GM18951 (cell line): ENCODE measurements around the gene REPS1.
"Not testable (repeated sequence)": the region's sequence is repeated elsewhere in the genome, so short reads cannot be mapped to it uniquely, and the experiment has no call there.

Source experiments
- POLR2A ChIP-seq: IDR thresholded peaks from 4 replicates; pipeline ENCODE4 v1.6.1; 2011; ENCODE audit warnings: mild to moderate bottlenecking; ENCODE audit not compliant: insufficient read length, insufficient read depth; ENCODE audit errors: extremely low read depth
- in situ Hi-C: fragments of 300-500 bp; cut with MboI; formaldehyde crosslinking; loops from one replicate; pipeline ENCODE4 v1.12.0; 2022; ENCODE audit warnings: low sequenced_read_pairs, mixed read lengths, inconsistent platforms; ENCODE audit not compliant: unreplicated experiment

The REPS1 gene

GRCh38 chr6:138987643-138988468 lies at the start of gene REPS1:
Gene REPS1, minus strand, starts transcription at chr6:138988253. Its CDS starts 571 bp downstream, at chr6:138987682.
- in situ Hi-C loops, result loop anchor here (5.0 kb wide), 1 partner anchor 171 kb away; no protein-coding TSS in a partner anchor

DNA sequence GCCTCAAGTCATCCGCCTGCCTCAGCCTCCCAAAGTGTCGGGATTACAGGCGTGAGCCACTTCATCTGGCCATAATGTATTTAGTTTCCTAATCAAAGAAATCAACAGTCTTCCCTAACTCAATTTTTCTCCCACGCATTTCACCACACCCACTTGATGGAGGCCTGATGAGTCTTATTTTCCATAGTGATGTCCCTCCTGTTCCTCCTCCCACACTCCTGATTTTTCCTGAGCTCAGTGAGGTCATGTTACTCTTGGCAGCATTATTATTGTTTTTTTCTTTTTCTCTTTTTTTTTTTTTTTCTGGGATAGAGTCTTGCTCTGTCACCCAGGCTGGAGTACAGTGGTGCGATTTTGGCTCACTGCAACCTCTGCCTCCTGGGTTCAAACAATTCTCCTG lies 49.4 kb upstream of the REPS1 start:
- TF ChIP-seq POLR2A, result no peak
- in situ Hi-C loops, result no loop called here

More at GRCh38 chr6:138987643-138988468, at the start of gene REPS1:
- peak; percentile 89 for TF ChIP-seq POLR2A

GRCh38 chr6:139030228-139030963 lies 42.3 kb upstream of the REPS1 start:
- in situ Hi-C loops, result no loop called here
- TF ChIP-seq POLR2A, result no peak

- in situ Hi-C loops, result no loop called here
Observed at GRCh38 chr6:139029470-139030227, 41.6 kb upstream of the REPS1 start.

DNA sequence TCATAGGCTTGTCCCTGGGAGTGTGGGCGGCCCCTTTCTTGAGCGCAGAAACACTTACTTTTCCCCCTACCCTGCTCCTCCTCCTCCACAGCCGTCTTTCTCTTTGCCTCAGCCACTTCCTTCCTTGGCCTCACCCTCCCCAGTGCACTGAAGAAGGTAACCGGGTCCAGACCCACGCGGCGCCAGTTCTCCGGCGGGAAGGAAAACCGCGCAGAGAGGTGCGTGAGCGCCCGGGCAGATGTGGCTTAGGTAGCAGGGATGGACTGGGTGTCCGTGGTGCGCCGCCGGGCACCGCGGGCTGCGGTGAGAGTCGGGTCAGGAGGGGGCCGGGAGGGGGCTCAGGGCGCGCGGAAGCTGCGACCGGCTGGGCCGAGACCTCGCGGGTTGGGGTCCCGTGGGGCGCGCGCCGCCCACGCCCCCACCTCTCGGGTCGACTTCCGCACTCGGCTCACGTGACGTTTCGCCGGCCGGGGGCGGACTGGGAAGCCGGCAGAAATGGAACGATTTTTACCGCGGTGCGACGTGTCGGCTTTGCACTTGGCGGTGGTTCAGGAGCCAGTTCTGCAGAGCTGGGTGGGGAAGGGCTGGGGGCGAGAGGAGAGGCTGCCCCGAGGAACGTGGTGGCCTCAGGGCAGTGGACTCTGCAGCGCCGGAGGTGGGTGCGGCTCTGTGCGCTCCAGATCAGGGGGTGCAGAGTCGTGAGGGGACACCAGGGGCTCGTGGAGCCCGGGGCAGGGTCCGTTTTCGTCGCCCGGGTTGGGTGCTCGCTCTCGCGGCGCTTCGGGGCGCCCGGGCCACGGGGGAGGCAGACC lies 40.8 kb upstream of the REPS1 start, which contains the start of gene ABRACL:
Gene ABRACL, plus strand, starts transcription at position 88 of the 812 bp plus-strand sequence. CDS start 5,416 bp downstream, outside the sequence.
- in situ Hi-C loops, result no loop called here
- peak; percentile 52 for TF ChIP-seq POLR2A

More at GRCh38 chr6:139029470-139030227, 41.6 kb upstream of the REPS1 start:
- TF ChIP-seq POLR2A, result no peak

DNA sequence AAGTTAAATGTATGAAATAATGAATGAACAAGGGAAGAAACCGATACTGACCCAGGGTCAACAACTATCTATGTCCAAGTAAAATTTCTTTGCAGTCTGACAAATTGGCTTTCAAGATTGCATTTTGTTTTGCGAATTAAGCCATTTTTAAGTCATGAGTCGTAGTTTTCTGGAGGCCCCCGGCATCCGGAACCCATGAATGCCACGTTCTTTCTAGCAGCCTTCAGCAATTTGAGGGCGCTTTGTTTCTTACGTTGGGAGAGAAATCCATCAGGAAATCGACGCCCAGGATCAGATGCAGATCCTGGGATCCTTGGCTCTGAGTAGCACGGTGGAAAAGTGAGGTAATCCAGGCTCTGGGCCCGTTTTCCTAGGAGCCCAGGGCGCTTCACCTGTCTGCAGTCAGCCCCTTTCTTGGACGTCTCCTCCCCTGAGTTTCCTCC lies 40.2 kb upstream of the REPS1 start:
- TF ChIP-seq POLR2A, result peak; percentile 64
- in situ Hi-C loops, result no loop called here

- in situ Hi-C loops, result no loop called here
- no peak for TF ChIP-seq POLR2A
Observed at GRCh38 chr6:139027620-139028182, 39.6 kb upstream of the REPS1 start.

- in situ Hi-C loops, result not testable (repeated sequence)
Observed at GRCh38 chr6:139025416-139025815, 37.4 kb upstream of the REPS1 start.

DNA sequence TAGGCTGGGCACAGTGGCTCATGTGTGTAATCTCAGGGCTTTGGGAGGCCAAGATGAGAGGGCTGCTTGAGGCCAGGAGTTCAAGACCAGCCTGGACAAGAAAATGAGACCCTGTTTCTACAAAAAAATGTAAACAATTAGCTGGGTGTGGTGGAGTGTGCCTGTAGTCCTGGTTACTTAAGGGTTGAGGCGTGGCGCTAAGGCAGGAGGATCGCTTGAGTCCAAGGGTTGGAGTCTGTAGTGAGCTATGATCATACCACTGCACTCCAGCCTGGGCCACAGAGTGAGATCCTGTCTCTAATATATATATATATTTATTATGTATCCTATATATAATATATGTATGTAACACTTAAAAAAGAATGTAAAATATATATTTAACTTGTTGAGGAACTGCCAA lies 32.6 kb upstream of the REPS1 start:
- TF ChIP-seq POLR2A, result no peak
- in situ Hi-C loops, result no loop called here

DNA sequence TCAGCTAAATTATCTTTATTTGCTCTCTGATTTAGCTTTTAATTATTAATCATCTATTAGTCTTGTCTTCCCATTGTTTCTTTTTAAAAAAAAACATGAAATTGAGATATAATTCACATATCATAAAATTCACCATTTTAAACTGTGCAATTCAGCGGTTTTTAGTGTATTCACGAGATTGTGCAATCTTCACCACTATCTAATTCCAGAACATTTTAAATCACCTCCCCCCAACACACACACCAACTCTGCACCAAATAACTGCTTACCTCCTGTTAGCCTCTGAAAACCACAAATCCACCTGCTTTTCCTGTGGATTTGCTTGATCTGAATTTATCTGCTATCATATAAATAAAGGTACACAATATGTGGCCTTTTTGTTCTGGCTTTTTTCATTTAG lies 31.7 kb upstream of the REPS1 start:
- in situ Hi-C loops, result no loop called here
- TF ChIP-seq POLR2A, result no peak

DNA sequence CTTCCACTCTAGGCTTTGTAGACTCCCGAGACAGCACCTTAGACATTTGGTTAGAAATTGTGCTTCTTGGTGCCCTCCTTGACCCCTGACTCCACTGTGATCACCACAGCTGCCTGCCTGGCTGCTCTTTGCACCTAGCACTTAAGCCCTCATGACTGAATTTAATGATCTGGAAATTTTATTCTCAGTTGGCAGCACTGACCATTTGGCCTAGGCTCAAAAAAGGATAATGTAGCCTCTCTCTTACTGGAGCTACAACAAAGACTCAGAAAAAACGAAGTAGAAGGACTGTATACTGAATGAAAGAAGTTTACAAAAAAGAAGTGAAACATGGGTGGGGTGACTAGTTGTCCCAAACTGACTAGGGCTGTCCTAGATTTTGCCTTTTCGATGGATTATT lies 29.2 kb upstream of the REPS1 start:
- in situ Hi-C loops, result no loop called here
- no peak for TF ChIP-seq POLR2A
